ENCODE results near the gene CCND3.
A peak's percentile ranks its signal among the peaks of the same experiment; 100 is the strongest.

Gene CCND3

GRCh38 chr6:41966214-41966920 is 24.8 kb upstream of the CCND3 start:
- no peaks in the 10 kb centered on the region for H3K9me3 ChIP-seq (ENCODE audit: insufficient read depth, low read length, severe bottlenecking)
- no peak overlapping the region for H3K4me3 ChIP-seq (ENCODE audit: low read depth in 1 of 2, low read length in 2 of 2)
- peaks cover 5% of the 10 kb centered on the region; the same call in 1 of the 2 replicates for H3K36me3 ChIP-seq (ENCODE audit: insufficient read depth, low read length)
- H2AFZ ChIP-seq (ENCODE audit: low read depth, low read length): no peak overlapping the region
- H3K27me3 ChIP-seq (ENCODE audit: insufficient read depth, low read length, poor library complexity): no peaks in the 10 kb centered on the region
- H3K9ac ChIP-seq (ENCODE audit: low read depth, low read length): no peak overlapping the region
- ATAC-seq (ENCODE audit: insufficient read depth, low read depth) (no peak), DNase-seq (no peak)
- H4K20me1 ChIP-seq (ENCODE audit: insufficient read depth, low read length): no peaks in the 10 kb centered on the region
- H3K27ac ChIP-seq (ENCODE audit: low read length): no peak overlapping the region
- TF ChIP-seq EZH2 (IDR thresholded peaks at IDR 0.05; ENCODE audit: borderline replicate concordance, low read depth, low read length, severe bottlenecking): no peak
- TF ChIP-seq CTCF (IDR thresholded peaks at IDR 0.05; ENCODE audit: borderline replicate concordance, extremely low read depth, low read length, poor library complexity, severe bottlenecking): no peak
- H3K4me1 ChIP-seq (ENCODE audit: insufficient read depth, low read length): peaks cover 12% of the 10 kb centered on the region
- H3K79me2 ChIP-seq (ENCODE audit: insufficient read depth, low read length): peaks cover 8% of the 10 kb centered on the region
- H3K4me2 ChIP-seq (ENCODE audit: insufficient read depth, low read length): no peak overlapping the region

GRCh38 chr6:41965429-41966213 is 24.0 kb upstream of the CCND3 start:
- DNase-seq (no peak), ATAC-seq (ENCODE audit: insufficient read depth, low read depth) (no peak)
- no peaks in the 10 kb centered on the region for H3K9me3 ChIP-seq (ENCODE audit: insufficient read depth, low read length, severe bottlenecking)
- peaks cover 5% of the 10 kb centered on the region; the same call in 1 of the 2 replicates for H3K36me3 ChIP-seq (ENCODE audit: insufficient read depth, low read length)
- peaks cover 5% of the 10 kb centered on the region for H3K4me1 ChIP-seq (ENCODE audit: insufficient read depth, low read length)
- H3K27ac ChIP-seq (ENCODE audit: low read length): 0 out of 2 replicates have a peak overlapping the region, but pooled peaks have one; percentile 22
- no peak overlapping the region for H2AFZ ChIP-seq (ENCODE audit: low read depth, low read length)
- H3K27me3 ChIP-seq (ENCODE audit: insufficient read depth, low read length, poor library complexity): no peaks in the 10 kb centered on the region
- no peak overlapping the region for H3K4me3 ChIP-seq (ENCODE audit: low read depth in 1 of 2, low read length in 2 of 2)
- H3K9ac ChIP-seq (ENCODE audit: low read depth, low read length): no peak overlapping the region
- peaks cover 8% of the 10 kb centered on the region for H3K79me2 ChIP-seq (ENCODE audit: insufficient read depth, low read length)
- no peak for TF ChIP-seq EZH2 (IDR thresholded peaks at IDR 0.05; ENCODE audit: borderline replicate concordance, low read depth, low read length, severe bottlenecking)
- TF ChIP-seq CTCF (IDR thresholded peaks at IDR 0.05; ENCODE audit: borderline replicate concordance, extremely low read depth, low read length, poor library complexity, severe bottlenecking): no peak
- H4K20me1 ChIP-seq (ENCODE audit: insufficient read depth, low read length): no peaks in the 10 kb centered on the region
- H3K4me2 ChIP-seq (ENCODE audit: insufficient read depth, low read length): no peak overlapping the region

DNA sequence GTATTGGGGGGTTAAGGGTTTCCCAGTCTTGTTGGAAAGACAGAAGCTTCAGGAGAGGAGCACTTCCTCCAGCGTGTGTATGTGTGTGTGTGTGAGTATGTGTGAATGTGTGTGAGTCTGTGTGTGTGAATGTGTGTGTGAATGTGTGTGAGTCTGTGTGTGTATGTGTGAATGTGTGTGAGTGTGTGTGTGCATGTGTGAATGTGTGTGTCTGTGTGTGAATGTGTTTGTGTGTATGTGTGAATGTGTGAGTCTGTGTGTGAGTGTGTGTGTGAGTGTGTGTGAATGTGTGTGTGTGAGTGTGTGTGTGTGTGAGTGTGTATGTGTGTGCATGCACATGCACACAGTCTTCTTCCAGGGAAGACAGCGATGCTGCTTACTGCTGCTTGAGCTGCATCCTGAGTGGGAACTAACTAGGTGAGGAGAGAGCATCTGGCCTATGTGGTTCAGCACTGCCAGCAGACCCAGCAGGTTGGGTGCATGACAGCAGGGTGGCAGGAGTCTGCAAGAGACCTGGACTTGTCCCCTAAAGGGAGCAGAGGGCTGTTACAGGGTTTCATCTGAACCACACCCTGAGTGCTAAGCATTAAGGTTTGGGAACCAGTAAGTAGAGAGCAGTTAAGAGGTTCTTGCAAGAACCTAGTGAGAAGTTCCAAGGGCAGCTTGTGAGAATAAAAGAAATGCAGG is 22.7 kb upstream of the CCND3 start:
- Histone ChIP-seq H3K4me1 (ENCODE audit: insufficient read depth, low read length) (no peaks in the 10 kb centered on the region), H3K4me2 (ENCODE audit: insufficient read depth, low read length) (no peak overlapping the region), H3K9me3 (ENCODE audit: insufficient read depth, low read length, severe bottlenecking) (no peaks in the 10 kb centered on the region), H3K27ac (ENCODE audit: low read length) (no peak overlapping the region; the same call in 1 of the 2 replicates), H2AFZ (ENCODE audit: low read depth, low read length) (no peak overlapping the region), H3K9ac (ENCODE audit: low read depth, low read length) (no peak overlapping the region), H3K36me3 (ENCODE audit: insufficient read depth, low read length) (peaks cover 5% of the 10 kb centered on the region; the same call in 1 of the 2 replicates), H3K27me3 (ENCODE audit: insufficient read depth, low read length, poor library complexity) (no peaks in the 10 kb centered on the region), H4K20me1 (ENCODE audit: insufficient read depth, low read length) (no peaks in the 10 kb centered on the region), H3K4me3 (ENCODE audit: low read depth in 1 of 2, low read length in 2 of 2) (no peak overlapping the region), H3K79me2 (ENCODE audit: insufficient read depth, low read length) (peaks cover 7% of the 10 kb centered on the region; the same call in 1 of the 2 replicates)
- ATAC-seq (ENCODE audit: insufficient read depth, low read depth) (peak; percentile 62), DNase-seq (peak; percentile 31)
- no peak for TF ChIP-seq EZH2 (IDR thresholded peaks at IDR 0.05; ENCODE audit: borderline replicate concordance, low read depth, low read length, severe bottlenecking)
- peak; percentile 9 for TF ChIP-seq CTCF (IDR thresholded peaks at IDR 0.05; ENCODE audit: borderline replicate concordance, extremely low read depth, low read length, poor library complexity, severe bottlenecking)

All from DND-41 (cell line).